WTC11 (cell line): ENCODE measurements around the gene TMPRSS5. TPM values are rescaled to one million over a fixed set of nuclear protein-coding genes. Genes with fewer than 3 reads are reported as not detected.

Experiments used
- ATAC-seq: fragments of 200-7000 bp; cut with Tn5 transposase; 2 replicates; pipeline ENCODE4 v1.10.0; 2021; ENCODE audit warnings: mild to moderate bottlenecking, moderate library complexity
- CTCF ChIA-PET: fragments of 300-600 bp; sonication (Branson Sonifier 250); formaldehyde crosslinking; loops from one replicate; lab custom pipeline; 2021; ENCODE audit warnings: antibody characterized with exemption; lab: Charles Lee
- POLR2A ChIA-PET: fragments of 350-600 bp; sonication (Branson Sonifier 250); formaldehyde crosslinking; loops from one replicate; lab custom pipeline; 2021; ENCODE audit warnings: antibody characterized with exemption; lab: Charles Lee
- DNase-seq: peaks from one replicate; pipeline ENCODE4 v3.0.0; 2021; ENCODE audit warnings: low spot score
- H3K27ac Mint-ChIP-seq: 2 replicates; pipeline ENCODE4 v1.8.0; 2021; ENCODE audit warnings: mixed read lengths
- H3K27me3 Mint-ChIP-seq: 2 replicates; pipeline ENCODE4 v1.8.0; 2021; ENCODE audit warnings: low read depth, mild to moderate bottlenecking, moderate library complexity, mixed read lengths
- H3K36me3 Mint-ChIP-seq: 2 replicates; pipeline ENCODE4 v1.8.0; 2021; ENCODE audit warnings: mixed read lengths
- H3K4me1 Mint-ChIP-seq: 2 replicates; pipeline ENCODE4 v1.8.0; 2022; ENCODE audit warnings: mixed read lengths
- H3K4me3 Mint-ChIP-seq: 2 replicates; pipeline ENCODE4 v1.8.0; 2021; ENCODE audit warnings: mild to moderate bottlenecking, moderate library complexity, mixed read lengths
- H3K9me3 Mint-ChIP-seq: 2 replicates; pipeline ENCODE4 v1.8.0; 2021; ENCODE audit warnings: mixed read lengths
- ATF2 ChIP-seq: sonication (generic); formaldehyde crosslinking; IDR thresholded peaks from 2 replicates; pipeline ENCODE4 v1.8.1; 2022; ENCODE audit warnings: low read depth, missing genetic modification reagents, borderline replicate concordance
- GTF2I ChIP-seq: fragments of 250-450 bp; sonication (Bioruptor Pico); conservative IDR thresholded peaks from 2 replicates; pipeline ENCODE4 v1.4.0; 2021; ENCODE audit warnings: mild to moderate bottlenecking
- NR2C2 ChIP-seq: sonication (generic); formaldehyde crosslinking; IDR thresholded peaks from 2 replicates; pipeline ENCODE4 v1.8.0; 2022; ENCODE audit warnings: mild to moderate bottlenecking, missing genetic modification reagents
- NR3C1 ChIP-seq: sonication (generic); formaldehyde crosslinking; conservative IDR thresholded peaks from 2 replicates; pipeline ENCODE4 v1.8.1; 2023; ENCODE audit warnings: low read depth, mild to moderate bottlenecking, missing genetic modification reagents
- PREB ChIP-seq: sonication (generic); formaldehyde crosslinking; IDR thresholded peaks from 2 replicates; pipeline ENCODE4 v1.8.1; 2022; ENCODE audit warnings: mild to moderate bottlenecking, missing genetic modification reagents, moderate library complexity, borderline replicate concordance
- SOX15 ChIP-seq: fragments of 250-450 bp; sonication (Bioruptor Pico); IDR thresholded peaks from 2 replicates; pipeline ENCODE4 v1.9.0; 2021; ENCODE audit warnings: mild to moderate bottlenecking
- SP1 ChIP-seq: sonication (generic); formaldehyde crosslinking; conservative IDR thresholded peaks from 2 replicates; pipeline ENCODE4 v1.8.1; 2022; ENCODE audit warnings: missing genetic modification reagents
- TCF7 ChIP-seq: sonication (generic); formaldehyde crosslinking; IDR thresholded peaks from 2 replicates; pipeline ENCODE4 v1.8.0; 2022; ENCODE audit warnings: mild to moderate bottlenecking, low read depth, missing genetic modification reagents, moderate library complexity
- TP53 ChIP-seq: sonication (generic); formaldehyde crosslinking; IDR thresholded peaks from 2 replicates; pipeline ENCODE4 v1.8.1; 2023; ENCODE audit warnings: mild to moderate bottlenecking, missing genetic modification reagents
- USF2 ChIP-seq: sonication (generic); formaldehyde crosslinking; IDR thresholded peaks from 2 replicates; pipeline ENCODE4 v1.8.1; 2023; ENCODE audit warnings: mild to moderate bottlenecking, missing genetic modification reagents, moderate library complexity
- ZNF121 ChIP-seq: sonication (generic); formaldehyde crosslinking; IDR thresholded peaks from 2 replicates; pipeline ENCODE4 v1.8.0; 2023; ENCODE audit warnings: missing genetic modification reagents
- ZNF317 ChIP-seq: sonication (generic); formaldehyde crosslinking; IDR thresholded peaks from 2 replicates; pipeline ENCODE4 v1.8.1; 2023; ENCODE audit warnings: low read depth, mild to moderate bottlenecking, moderate library complexity, missing genetic modification reagents, borderline replicate concordance
- ZSCAN18 ChIP-seq: fragments of 250-450 bp; sonication (Bioruptor Pico); IDR thresholded peaks from 2 replicates; pipeline ENCODE4 v2.1.2; 2022; ENCODE audit warnings: mild to moderate bottlenecking, moderate library complexity
- total RNA-seq: library from RNA; stranded (reverse); gene quantifications from 3 replicates; pipeline ENCODE4 v1.2.3, GENCODE V29; 2021
- TF ChIP-seq, protein P1 (sequence below): sonication (generic); formaldehyde crosslinking; IDR thresholded peaks from 2 replicates; pipeline ENCODE4 v1.8.1; 2022; ENCODE audit warnings: low read depth, mild to moderate bottlenecking, moderate library complexity, missing genetic modification reagents, borderline replicate concordance
- TF ChIP-seq, protein P2 (sequence below): sonication (generic); formaldehyde crosslinking; IDR thresholded peaks from 2 replicates; pipeline ENCODE4 v1.8.1; 2023; ENCODE audit warnings: mild to moderate bottlenecking, moderate library complexity, missing genetic modification reagents
- TF ChIP-seq, protein P3 (sequence below): sonication (generic); formaldehyde crosslinking; IDR thresholded peaks from 2 replicates; pipeline ENCODE4 v1.8.0; 2023; ENCODE audit warnings: missing genetic modification reagents
- TF ChIP-seq, protein P4 (sequence below): sonication (generic); formaldehyde crosslinking; IDR thresholded peaks from 2 replicates; pipeline ENCODE4 v1.8.1; 2023; ENCODE audit warnings: mild to moderate bottlenecking, missing genetic modification reagents, moderate library complexity

The TMPRSS5 gene
- total RNA-seq, 1 experiment from 2014 or later: 1.7 TPM

DNA sequence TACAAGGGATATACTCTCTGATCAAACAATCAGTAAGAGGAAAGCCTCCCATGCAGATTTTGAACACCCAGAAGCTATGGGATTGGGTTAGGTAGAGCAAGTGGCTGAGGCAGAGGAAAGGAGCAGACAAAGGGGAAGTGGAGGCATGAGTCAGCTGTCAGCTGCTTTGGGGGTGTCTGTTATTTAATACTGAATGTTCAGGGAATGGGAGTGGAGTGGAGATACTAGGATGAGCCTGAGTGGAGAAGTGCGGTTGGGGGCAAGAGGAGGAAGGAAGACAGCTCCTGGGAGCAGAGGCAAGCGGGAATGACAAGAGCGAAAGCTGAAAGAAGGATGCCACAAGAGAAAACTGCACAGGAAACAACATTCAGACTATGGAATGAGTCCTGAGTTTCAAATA, 22.7 kb upstream of the TMPRSS5 start:
- no peak for ATAC-seq
- CTCF ChIA-PET: interaction anchor here (1.1 to 2.6 kb wide), 4 partner anchors 68 to 188 kb away, joined by 3 to 19 read pairs (median 6); no protein-coding TSS in a partner anchor
- POLR2A ChIA-PET: no interaction called here

More for the DNA sequence above, 22.7 kb upstream of the TMPRSS5 start:
- no peaks in the 10 kb centered on the region for H3K4me1 Mint-ChIP-seq
- TF ChIP-seq ZNF317 (CRISPR knock-in tag) (no peak), SP1 (CRISPR knock-in tag) (no peak), ZNF121 (no peak), PREB (CRISPR knock-in tag) (no peak), GTF2I (CRISPR knock-in tag) (no peak), NR2C2 (CRISPR knock-in tag) (no peak), NR3C1 (no peak), SOX15 (CRISPR knock-in tag) (no peak), TP53 (CRISPR knock-in tag) (no peak), USF2 (no peak), ZSCAN18 (CRISPR knock-in tag) (no peak), ATF2 (no peak), TCF7 (CRISPR knock-in tag) (no peak)
- TF ChIP-seq, protein P1, sequence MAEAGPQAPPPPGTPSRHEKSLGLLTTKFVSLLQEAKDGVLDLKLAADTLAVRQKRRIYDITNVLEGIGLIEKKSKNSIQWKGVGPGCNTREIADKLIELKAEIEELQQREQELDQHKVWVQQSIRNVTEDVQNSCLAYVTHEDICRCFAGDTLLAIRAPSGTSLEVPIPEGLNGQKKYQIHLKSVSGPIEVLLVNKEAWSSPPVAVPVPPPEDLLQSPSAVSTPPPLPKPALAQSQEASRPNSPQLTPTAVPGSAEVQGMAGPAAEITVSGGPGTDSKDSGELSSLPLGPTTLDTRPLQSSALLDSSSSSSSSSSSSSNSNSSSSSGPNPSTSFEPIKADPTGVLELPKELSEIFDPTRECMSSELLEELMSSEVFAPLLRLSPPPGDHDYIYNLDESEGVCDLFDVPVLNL (CRISPR knock-in tag): no peak
- TF ChIP-seq, protein P2, sequence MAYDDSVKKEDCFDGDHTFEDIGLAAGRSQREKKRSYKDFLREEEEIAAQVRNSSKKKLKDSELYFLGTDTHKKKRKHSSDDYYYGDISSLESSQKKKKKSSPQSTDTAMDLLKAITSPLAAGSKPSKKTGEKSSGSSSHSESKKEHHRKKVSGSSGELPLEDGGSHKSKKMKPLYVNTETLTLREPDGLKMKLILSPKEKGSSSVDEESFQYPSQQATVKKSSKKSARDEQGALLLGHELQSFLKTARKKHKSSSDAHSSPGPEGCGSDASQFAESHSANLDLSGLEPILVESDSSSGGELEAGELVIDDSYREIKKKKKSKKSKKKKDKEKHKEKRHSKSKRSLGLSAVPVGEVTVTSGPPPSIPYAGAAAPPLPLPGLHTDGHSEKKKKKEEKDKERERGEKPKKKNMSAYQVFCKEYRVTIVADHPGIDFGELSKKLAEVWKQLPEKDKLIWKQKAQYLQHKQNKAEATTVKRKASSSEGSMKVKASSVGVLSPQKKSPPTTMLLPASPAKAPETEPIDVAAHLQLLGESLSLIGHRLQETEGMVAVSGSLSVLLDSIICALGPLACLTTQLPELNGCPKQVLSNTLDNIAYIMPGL: no peak
- TF ChIP-seq, protein P3, sequence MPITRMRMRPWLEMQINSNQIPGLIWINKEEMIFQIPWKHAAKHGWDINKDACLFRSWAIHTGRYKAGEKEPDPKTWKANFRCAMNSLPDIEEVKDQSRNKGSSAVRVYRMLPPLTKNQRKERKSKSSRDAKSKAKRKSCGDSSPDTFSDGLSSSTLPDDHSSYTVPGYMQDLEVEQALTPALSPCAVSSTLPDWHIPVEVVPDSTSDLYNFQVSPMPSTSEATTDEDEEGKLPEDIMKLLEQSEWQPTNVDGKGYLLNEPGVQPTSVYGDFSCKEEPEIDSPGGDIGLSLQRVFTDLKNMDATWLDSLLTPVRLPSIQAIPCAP (CRISPR knock-in tag): no peak
- TF ChIP-seq, protein P4, sequence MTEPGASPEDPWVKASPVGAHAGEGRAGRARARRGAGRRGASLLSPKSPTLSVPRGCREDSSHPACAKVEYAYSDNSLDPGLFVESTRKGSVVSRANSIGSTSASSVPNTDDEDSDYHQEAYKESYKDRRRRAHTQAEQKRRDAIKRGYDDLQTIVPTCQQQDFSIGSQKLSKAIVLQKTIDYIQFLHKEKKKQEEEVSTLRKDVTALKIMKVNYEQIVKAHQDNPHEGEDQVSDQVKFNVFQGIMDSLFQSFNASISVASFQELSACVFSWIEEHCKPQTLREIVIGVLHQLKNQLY (CRISPR knock-in tag): no peak
- H3K9me3 Mint-ChIP-seq: no peaks in the 10 kb centered on the region
- DNase-seq: no peak
- peaks cover 1% of the 10 kb centered on the region for H3K36me3 Mint-ChIP-seq
- H3K27ac Mint-ChIP-seq: no peak overlapping the region
- H3K27me3 Mint-ChIP-seq: no peaks in the 10 kb centered on the region
- no peak overlapping the region for H3K4me3 Mint-ChIP-seq
